Liver (tissue), 3 donors: Measurements from ENCODE around the gene UBE2R2.

Source experiments
- ATF3 ChIP-seq: IDR thresholded peaks from 2 replicates; pipeline ENCODE4 v1.6.1; 2016; ENCODE audit warnings: antibody characterized with exemption
- FOXA1 ChIP-seq: IDR thresholded peaks from 2 replicates; pipeline ENCODE4 v1.6.1; 2016; ENCODE audit warnings: antibody characterized with exemption
- GABPA ChIP-seq, 2 donors: IDR thresholded peaks in 1 of 2; conservative IDR thresholded peaks in 1 of 2; 2 replicates each; pipeline ENCODE4 v1.6.1; 2016; ENCODE audit warnings: antibody characterized with exemption in 2 of 2, mild to moderate bottlenecking in 1 of 2, moderate library complexity in 1 of 2
- HNF4A ChIP-seq, 2 donors: conservative IDR thresholded peaks; 2 replicates each; pipeline ENCODE4 v1.6.1; 2016; ENCODE audit warnings: antibody characterized with exemption in 2 of 2, mild to moderate bottlenecking in 2 of 2
- JUND ChIP-seq, 2 donors: IDR thresholded peaks; 2 replicates each; pipeline ENCODE4 v1.6.1; 2016; ENCODE audit warnings: antibody characterized with exemption in 2 of 2
- RAD21 ChIP-seq, 2 donors: IDR thresholded peaks; 2 replicates each; pipeline ENCODE4 v1.6.1; 2016; ENCODE audit warnings: antibody characterized with exemption in 2 of 2, mild to moderate bottlenecking in 2 of 2
- REST ChIP-seq: IDR thresholded peaks from 2 replicates; pipeline ENCODE4 v1.6.1; 2016; ENCODE audit warnings: antibody characterized with exemption, mild to moderate bottlenecking
- TAF1 ChIP-seq: conservative IDR thresholded peaks from 2 replicates; pipeline ENCODE4 v1.6.1; 2016; ENCODE audit warnings: antibody characterized with exemption, mild to moderate bottlenecking
- YY1 ChIP-seq: IDR thresholded peaks from 2 replicates; pipeline ENCODE4 v1.6.1; 2016; ENCODE audit warnings: antibody characterized with exemption, mild to moderate bottlenecking
- TF ChIP-seq, protein P1 (sequence below): fragments of 150-350 bp; IDR thresholded peaks from 2 replicates; pipeline ENCODE4 v1.5.1; 2017; ENCODE audit warnings: improper control_type of control experiment, low read depth, low read length; ENCODE audit not compliant: missing input control
- TF ChIP-seq, protein P2 (sequence below): IDR thresholded peaks from 2 replicates; pipeline ENCODE4 v1.6.1; 2016; ENCODE audit warnings: antibody characterized with exemption
- TF ChIP-seq, protein P3 (sequence below): IDR thresholded peaks from 2 replicates; pipeline ENCODE4 v1.6.1; 2016; ENCODE audit warnings: antibody characterized with exemption
- donor health status: healthy.
- donor health status: healthy.

DNA sequence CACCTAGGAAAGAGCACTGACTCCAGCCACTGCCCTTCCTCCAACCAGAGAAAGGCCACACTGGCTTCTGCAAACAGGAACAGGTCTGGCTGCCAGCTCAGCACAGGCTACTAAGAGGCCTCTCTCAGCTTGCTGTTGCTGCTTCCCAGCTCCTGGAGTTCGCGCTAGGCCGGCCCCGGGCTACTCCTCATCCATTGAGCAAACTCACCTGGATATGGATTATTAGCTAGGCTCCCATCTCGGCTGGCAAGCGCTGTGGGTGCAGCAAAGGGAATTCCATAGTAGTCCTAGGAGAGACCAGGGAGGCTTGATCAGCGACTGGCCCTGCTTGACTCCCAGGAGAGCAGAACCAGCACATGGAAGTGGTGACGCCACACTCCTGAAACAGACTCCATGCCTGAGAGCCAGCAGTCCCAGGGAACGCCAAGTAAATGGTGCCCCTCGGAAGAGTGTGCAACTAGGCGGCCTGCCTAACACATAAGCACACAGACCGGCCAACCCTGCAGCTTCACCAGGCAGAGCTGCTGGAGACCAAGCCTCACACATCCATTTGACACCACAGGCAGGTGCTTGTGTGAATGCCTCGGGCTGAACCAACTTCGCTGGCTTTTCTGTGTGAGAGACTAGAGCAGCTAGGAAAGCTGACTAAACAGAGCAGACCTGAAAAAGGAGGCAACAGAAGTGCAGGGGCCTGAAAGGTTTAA lies 107.2 kb downstream of the UBE2R2 start:
- TF ChIP-seq, protein P1, sequence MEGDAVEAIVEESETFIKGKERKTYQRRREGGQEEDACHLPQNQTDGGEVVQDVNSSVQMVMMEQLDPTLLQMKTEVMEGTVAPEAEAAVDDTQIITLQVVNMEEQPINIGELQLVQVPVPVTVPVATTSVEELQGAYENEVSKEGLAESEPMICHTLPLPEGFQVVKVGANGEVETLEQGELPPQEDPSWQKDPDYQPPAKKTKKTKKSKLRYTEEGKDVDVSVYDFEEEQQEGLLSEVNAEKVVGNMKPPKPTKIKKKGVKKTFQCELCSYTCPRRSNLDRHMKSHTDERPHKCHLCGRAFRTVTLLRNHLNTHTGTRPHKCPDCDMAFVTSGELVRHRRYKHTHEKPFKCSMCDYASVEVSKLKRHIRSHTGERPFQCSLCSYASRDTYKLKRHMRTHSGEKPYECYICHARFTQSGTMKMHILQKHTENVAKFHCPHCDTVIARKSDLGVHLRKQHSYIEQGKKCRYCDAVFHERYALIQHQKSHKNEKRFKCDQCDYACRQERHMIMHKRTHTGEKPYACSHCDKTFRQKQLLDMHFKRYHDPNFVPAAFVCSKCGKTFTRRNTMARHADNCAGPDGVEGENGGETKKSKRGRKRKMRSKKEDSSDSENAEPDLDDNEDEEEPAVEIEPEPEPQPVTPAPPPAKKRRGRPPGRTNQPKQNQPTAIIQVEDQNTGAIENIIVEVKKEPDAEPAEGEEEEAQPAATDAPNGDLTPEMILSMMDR: no peak
- TF ChIP-seq RAD21 (IDR thresholded peaks at IDR 0.05): no peak
- no peak for TF ChIP-seq JUND (IDR thresholded peaks at IDR 0.05)
- no peak for TF ChIP-seq TAF1
- TF ChIP-seq ATF3: no peak
- TF ChIP-seq, protein P2, sequence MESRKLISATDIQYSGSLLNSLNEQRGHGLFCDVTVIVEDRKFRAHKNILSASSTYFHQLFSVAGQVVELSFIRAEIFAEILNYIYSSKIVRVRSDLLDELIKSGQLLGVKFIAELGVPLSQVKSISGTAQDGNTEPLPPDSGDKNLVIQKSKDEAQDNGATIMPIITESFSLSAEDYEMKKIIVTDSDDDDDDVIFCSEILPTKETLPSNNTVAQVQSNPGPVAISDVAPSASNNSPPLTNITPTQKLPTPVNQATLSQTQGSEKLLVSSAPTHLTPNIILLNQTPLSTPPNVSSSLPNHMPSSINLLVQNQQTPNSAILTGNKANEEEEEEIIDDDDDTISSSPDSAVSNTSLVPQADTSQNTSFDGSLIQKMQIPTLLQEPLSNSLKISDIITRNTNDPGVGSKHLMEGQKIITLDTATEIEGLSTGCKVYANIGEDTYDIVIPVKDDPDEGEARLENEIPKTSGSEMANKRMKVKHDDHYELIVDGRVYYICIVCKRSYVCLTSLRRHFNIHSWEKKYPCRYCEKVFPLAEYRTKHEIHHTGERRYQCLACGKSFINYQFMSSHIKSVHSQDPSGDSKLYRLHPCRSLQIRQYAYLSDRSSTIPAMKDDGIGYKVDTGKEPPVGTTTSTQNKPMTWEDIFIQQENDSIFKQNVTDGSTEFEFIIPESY: no peak
- no peak for TF ChIP-seq GABPA (IDR thresholded peaks at IDR 0.05 in 1 of 2, conservative IDR thresholded peaks at IDR 0.05 in 1 of 2)
- no peak for TF ChIP-seq YY1
- TF ChIP-seq FOXA1: no peak
- TF ChIP-seq, protein P3, sequence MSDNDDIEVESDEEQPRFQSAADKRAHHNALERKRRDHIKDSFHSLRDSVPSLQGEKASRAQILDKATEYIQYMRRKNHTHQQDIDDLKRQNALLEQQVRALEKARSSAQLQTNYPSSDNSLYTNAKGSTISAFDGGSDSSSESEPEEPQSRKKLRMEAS: no peak
- TF ChIP-seq REST: no peak
- no peak for TF ChIP-seq HNF4A (conservative IDR thresholded peaks at IDR 0.05)
